Tibial nerve (tissue), 4 donors: ENCODE measurements around the gene INO80.

ENCODE experiments used
- CTCF ChIP-seq, 5 experiments: fragments of 200-600 bp in 3 of 5; fragments of 450-650 bp in 2 of 5; sonication (generic) in 3 of 5; IDR thresholded peaks; one replicate each; pipeline ENCODE4 v1.5.1; 2016 to 2019; ENCODE audit warnings: antibody characterized with exemption in 5 of 5, mild to moderate bottlenecking in 3 of 5, moderate library complexity in 2 of 5
- EP300 ChIP-seq, 2 donors: sonication (generic); formaldehyde crosslinking; IDR thresholded peaks; one replicate each; pipeline ENCODE4 v1.6.1; 2017; ENCODE audit warnings: antibody characterized with exemption in 2 of 2, mild to moderate bottlenecking in 1 of 2
- POLR2A ChIP-seq, 2 donors: fragments of 450-650 bp; IDR thresholded peaks; one replicate each; pipeline ENCODE4 v1.6.1; 2017; ENCODE audit warnings: antibody characterized with exemption in 2 of 2, mild to moderate bottlenecking in 2 of 2, moderate library complexity in 2 of 2

- TF ChIP-seq POLR2A (IDR thresholded peaks at IDR 0.05), result no peak
- TF ChIP-seq CTCF (IDR thresholded peaks at IDR 0.05), result no peak
- no peak for TF ChIP-seq EP300 (IDR thresholded peaks at IDR 0.05)
Observed at GRCh38 chr15:41139619-41140018, 23.5 kb upstream of the INO80 start.
